ENCODE measurements around the gene MTRF1. TPM values are rescaled to one million over a fixed set of nuclear protein-coding genes. Genes with fewer than 3 reads are reported as not detected.

Gene MTRF1, protein sequence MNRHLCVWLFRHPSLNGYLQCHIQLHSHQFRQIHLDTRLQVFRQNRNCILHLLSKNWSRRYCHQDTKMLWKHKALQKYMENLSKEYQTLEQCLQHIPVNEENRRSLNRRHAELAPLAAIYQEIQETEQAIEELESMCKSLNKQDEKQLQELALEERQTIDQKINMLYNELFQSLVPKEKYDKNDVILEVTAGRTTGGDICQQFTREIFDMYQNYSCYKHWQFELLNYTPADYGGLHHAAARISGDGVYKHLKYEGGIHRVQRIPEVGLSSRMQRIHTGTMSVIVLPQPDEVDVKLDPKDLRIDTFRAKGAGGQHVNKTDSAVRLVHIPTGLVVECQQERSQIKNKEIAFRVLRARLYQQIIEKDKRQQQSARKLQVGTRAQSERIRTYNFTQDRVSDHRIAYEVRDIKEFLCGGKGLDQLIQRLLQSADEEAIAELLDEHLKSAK
- total RNA-seq = 10 to 100 TPM; 29.5 to 30.1 TPM
- polyA plus RNA-seq = 10 to 100 TPM in 1 of 2 donors, 1 to 10 TPM in 1; 5.3 to 16.0 TPM

DNA sequence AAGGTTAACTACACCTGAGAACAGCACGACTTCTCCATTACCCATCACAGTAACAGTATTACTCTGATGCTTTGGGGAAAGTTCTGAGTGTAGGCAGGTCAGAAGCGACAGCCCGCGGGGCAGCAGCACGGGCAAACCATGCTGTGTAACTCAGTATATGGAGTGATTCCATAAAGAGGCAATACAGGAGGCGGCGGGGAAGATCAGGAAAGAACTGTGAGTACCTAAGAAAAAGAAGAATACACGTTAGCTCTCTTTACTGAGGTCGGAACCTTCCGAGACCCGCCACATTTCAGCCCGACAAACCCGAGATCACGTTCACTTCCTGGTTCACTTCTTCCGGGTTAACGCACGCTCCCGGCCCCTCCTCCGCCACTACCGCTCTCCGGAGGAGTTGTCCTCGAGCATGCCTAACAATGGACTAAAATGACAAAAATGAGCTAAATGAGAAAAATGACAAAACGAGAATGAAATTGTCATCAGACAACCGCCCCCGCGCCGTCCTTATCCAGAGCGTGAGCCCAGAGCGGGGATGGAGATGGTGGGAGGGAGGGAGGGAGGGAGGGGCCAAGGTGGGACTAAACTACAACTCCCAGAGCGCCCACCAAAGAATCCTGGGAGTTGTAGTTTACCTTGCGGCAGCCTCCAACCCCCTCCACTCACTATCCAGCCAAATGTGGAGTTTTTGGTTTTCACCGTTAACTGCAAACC, at the start of gene MTRF1:
Gene MTRF1, minus strand, starts transcription at position 316 of the 711 bp plus-strand sequence. CDS start 2,669 bp downstream, outside the sequence.
- ChIA-PET CTCF (ENCODE audit: partially characterized antibody) (no interaction called here), POLR2A (ENCODE audit: partially characterized antibody) (interaction anchor here (0.7 to 2.1 kb wide), 14 partner anchors 9 to 1008 kb away, joined by 3 to 7 read pairs (median 4); partner anchors contain the start of genes AKAP11, KBTBD7 and WBP4)
- Histone ChIP-seq H3K36me3 (ENCODE audit: insufficient read depth, low read length) (no peaks in the 10 kb centered on the region), H3K27ac (ENCODE audit: low read depth, low read length) (peak within 1 kb of the TSS; percentile 67), H3K9me3 (ENCODE audit: control insufficient read depth in 1 of 2, low read length in 2 of 2) (peaks cover 0 to 3% of the 10 kb centered on the region in 2 donors), H3K4me3 (ENCODE audit: low read length in 2 of 2) (peak within 1 kb of the TSS; percentile 80 to 82), H3K27me3 (ENCODE audit: insufficient read depth, low read length) (no peaks in the 10 kb centered on the region), H3K4me1 (ENCODE audit: insufficient read depth, low read length) (peaks cover 19% of the 10 kb centered on the region)
- Mint-ChIP-seq H3K4me1 (peaks cover 13 to 18% (median 15%) of the 10 kb centered on the region in 4 donors), H3K4me3 (peak within 1 kb of the TSS; percentile 94 to 99 (median 98)), H3K27me3 (no peaks in the 10 kb centered on the region), H3K9me3 (peaks cover 0 to 6% (median 3%) of the 10 kb centered on the region in 8 donors), H3K27ac (peak within 1 kb of the TSS; percentile 88 to 99 (median 98)), H3K36me3 (peaks cover 12 to 32% of the 10 kb centered on the region in 2 donors)
- intact Hi-C loops (cut with micrococcal nuclease) = loop anchor here (1.0 to 10.0 kb wide), 9 partner anchors 48 to 1011 kb away; partner anchors contain the start of genes AKAP11, DGKH, KBTBD6 and KBTBD7
- peak; percentile 86 to 89 (median 87) for DNase-seq

DNA sequence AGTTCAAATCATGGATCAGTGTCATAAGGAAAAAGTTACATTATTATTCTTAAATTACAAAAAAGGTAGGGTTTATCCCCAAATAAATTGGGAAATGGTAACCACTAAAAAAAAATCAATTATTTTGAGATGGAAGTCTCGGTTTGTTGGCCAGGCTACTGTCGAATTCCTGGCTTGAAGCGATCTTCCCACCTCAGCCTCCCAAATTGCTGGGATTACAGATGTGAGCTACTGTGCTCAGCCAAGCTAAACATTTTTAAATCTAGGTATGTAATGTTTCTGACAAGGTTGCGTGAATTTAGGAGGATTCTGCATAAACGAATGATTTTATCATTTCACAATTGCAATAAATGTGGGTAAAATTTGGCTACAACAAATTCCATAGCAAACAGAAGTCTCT, 49.7 kb upstream of the MTRF1 start:
- Mint-ChIP-seq H3K4me3 (peak overlapping the region; percentile 49 to 96 (median 72)), H3K27me3 (no peaks in the 10 kb centered on the region), H3K36me3 (peaks cover 7 to 22% of the 10 kb centered on the region in 2 donors), H3K27ac (peak overlapping the region in 1 of 7 donors; percentile 19), H3K4me1 (peaks cover 33 to 65% (median 50%) of the 10 kb centered on the region in 4 donors), H3K9me3 (peaks cover 0 to 2% (median 0%) of the 10 kb centered on the region in 8 donors)
- H3K27ac ChIP-seq (ENCODE audit: low read depth, low read length) = no peak overlapping the region
- no peaks in the 10 kb centered on the region for H3K27me3 ChIP-seq (ENCODE audit: insufficient read depth, low read length)
- intact Hi-C loops (cut with micrococcal nuclease) = loop anchor here (5.0 kb wide), 4 partner anchors 44 to 734 kb away; partner anchors contain the start of genes DGKH, KBTBD6 and WBP4
- no peak for DNase-seq
- CTCF ChIA-PET (ENCODE audit: partially characterized antibody) = interaction anchor here (0.9 kb wide), 1 partner anchor 355 kb away, joined by 3 read pairs; no protein-coding TSS in a partner anchor
- no peaks in the 10 kb centered on the region for H3K9me3 ChIP-seq (ENCODE audit: control insufficient read depth in 1 of 2, low read length in 2 of 2)
- peak overlapping the region in 1 of 2 donors; percentile 9 for H3K4me3 ChIP-seq (ENCODE audit: low read length in 2 of 2)
- H3K4me1 ChIP-seq (ENCODE audit: insufficient read depth, low read length) = peaks cover 51% of the 10 kb centered on the region
- no peaks in the 10 kb centered on the region for H3K36me3 ChIP-seq (ENCODE audit: insufficient read depth, low read length)
- POLR2A ChIA-PET (ENCODE audit: partially characterized antibody) = interaction anchor here (1.0 to 1.6 kb wide), 2 partner anchors 15 to 50 kb away, joined by 4 to 6 read pairs; partner anchors contain the start of gene MTRF1

DNA sequence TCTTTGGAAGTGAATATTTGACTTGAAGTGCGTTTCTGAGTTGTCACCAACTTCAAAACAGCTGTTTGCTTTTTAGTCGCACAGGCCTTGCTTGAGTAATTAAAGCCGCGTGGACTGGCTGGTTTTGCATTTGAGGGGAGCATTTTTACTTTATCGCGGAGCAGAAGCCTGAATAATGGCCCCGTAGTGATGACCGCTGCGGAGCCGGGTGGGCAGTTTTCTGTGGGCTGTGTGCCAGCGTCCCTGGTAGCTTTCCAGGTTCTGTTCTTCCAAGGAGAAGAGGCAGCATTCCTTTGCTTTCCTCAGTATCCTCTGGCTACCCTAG, 48.8 kb upstream of the MTRF1 start:
- no peaks in the 10 kb centered on the region for H3K9me3 ChIP-seq (ENCODE audit: control insufficient read depth in 1 of 2, low read length in 2 of 2)
- ChIA-PET POLR2A (ENCODE audit: partially characterized antibody) (interaction anchor here (1.6 kb wide), 1 partner anchor 49 kb away, joined by 6 read pairs; the partner anchor contains the start of gene MTRF1), CTCF (ENCODE audit: partially characterized antibody) (interaction anchor here (0.8 to 0.9 kb wide), 3 partner anchors 21 to 356 kb away, joined by 3 to 4 read pairs (median 3); no protein-coding TSS in a partner anchor)
- H3K4me1 ChIP-seq (ENCODE audit: insufficient read depth, low read length) = peaks cover 45% of the 10 kb centered on the region
- Mint-ChIP-seq H3K27ac (peak overlapping the region; percentile 91 to 96 (median 96)), H3K27me3 (no peaks in the 10 kb centered on the region), H3K4me3 (peak overlapping the region; percentile 94 to 97 (median 96)), H3K36me3 (peaks cover 4 to 18% of the 10 kb centered on the region in 2 donors), H3K9me3 (peaks cover 0 to 2% (median 0%) of the 10 kb centered on the region in 8 donors), H3K4me1 (peaks cover 26 to 55% (median 44%) of the 10 kb centered on the region in 4 donors)
- H3K36me3 ChIP-seq (ENCODE audit: insufficient read depth, low read length) = no peaks in the 10 kb centered on the region
- H3K4me3 ChIP-seq (ENCODE audit: low read length in 2 of 2) = peak overlapping the region; percentile 9 to 94
- DNase-seq = peak in 1 of 5 donors; percentile 33
- peak overlapping the region; percentile 83 for H3K27ac ChIP-seq (ENCODE audit: low read depth, low read length)
- H3K27me3 ChIP-seq (ENCODE audit: insufficient read depth, low read length) = no peaks in the 10 kb centered on the region
- intact Hi-C loops (cut with micrococcal nuclease) = loop anchor here (5.0 kb wide), 4 partner anchors 45 to 735 kb away; partner anchors contain the start of genes DGKH, KBTBD6 and WBP4

DNA sequence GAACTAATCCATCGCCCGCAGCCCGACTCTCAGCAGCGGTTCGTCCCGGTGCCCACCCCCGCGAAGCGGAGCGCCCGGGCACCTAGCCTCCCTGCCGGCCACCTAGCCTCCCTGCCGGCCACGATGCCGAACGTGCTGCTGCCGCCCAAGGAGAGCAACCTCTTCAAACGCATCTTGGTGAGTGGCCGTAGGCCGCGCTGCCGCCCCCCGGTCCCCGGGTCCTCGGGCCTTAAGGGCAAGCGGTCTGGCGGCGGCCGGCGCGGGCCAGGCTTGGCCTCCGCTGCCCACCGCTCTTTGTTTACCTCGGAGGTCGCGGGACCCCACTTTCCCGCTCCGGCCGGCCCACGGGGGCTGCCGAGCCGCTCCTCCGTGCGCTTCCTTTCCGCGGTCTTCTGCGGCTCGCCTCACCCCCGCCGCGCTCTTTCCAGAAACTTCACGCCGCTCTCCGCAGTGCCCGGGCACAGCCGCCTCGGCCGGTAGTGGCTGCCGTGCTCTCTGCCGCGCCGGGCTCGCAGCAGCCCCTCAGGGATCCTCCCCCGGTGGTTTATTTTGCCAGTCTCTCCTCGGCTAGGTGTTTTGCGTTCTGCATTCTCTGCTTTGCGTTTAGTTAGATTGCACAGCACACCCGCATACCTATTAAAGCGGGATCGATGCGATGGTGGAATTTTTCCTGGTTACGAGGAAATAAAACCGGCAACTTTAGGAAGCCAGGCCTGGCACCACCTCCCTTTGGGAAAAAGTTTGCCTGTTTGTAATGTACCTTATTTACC, 48.2 kb upstream of the MTRF1 start:
- intact Hi-C loops (cut with micrococcal nuclease) = loop anchor here (1.0 to 5.0 kb wide), 8 partner anchors 13 to 736 kb away; partner anchors contain the start of genes DGKH, KBTBD6, KBTBD7 and MTRF1
- Histone ChIP-seq H3K27me3 (ENCODE audit: insufficient read depth, low read length) (no peaks in the 10 kb centered on the region), H3K27ac (ENCODE audit: low read depth, low read length) (peak overlapping the region; percentile 83), H3K9me3 (ENCODE audit: control insufficient read depth in 1 of 2, low read length in 2 of 2) (no peaks in the 10 kb centered on the region), H3K36me3 (ENCODE audit: insufficient read depth, low read length) (no peaks in the 10 kb centered on the region), H3K4me1 (ENCODE audit: insufficient read depth, low read length) (peaks cover 45% of the 10 kb centered on the region), H3K4me3 (ENCODE audit: low read length in 2 of 2) (peak overlapping the region; percentile 85 to 94)
- H3K9me3 Mint-ChIP-seq = peaks cover 0 to 2% (median 0%) of the 10 kb centered on the region in 8 donors
- POLR2A ChIA-PET (ENCODE audit: partially characterized antibody) = interaction anchor here (1.1 to 1.6 kb wide), 2 partner anchors 49 to 145 kb away, joined by 6 read pairs; partner anchors contain the start of gene MTRF1
- peaks cover 0 to 13% of the 10 kb centered on the region in 2 donors for H3K36me3 Mint-ChIP-seq
- H3K27me3 Mint-ChIP-seq = no peaks in the 10 kb centered on the region
- H3K27ac Mint-ChIP-seq = peak overlapping the region; percentile 94 to 96 (median 96)
- peak overlapping the region; percentile 94 to 97 (median 96) for H3K4me3 Mint-ChIP-seq
- CTCF ChIA-PET (ENCODE audit: partially characterized antibody) = no interaction called here
- peak; percentile 47 to 60 (median 56) for DNase-seq
- H3K4me1 Mint-ChIP-seq = peaks cover 22 to 50% (median 39%) of the 10 kb centered on the region in 4 donors

DNA sequence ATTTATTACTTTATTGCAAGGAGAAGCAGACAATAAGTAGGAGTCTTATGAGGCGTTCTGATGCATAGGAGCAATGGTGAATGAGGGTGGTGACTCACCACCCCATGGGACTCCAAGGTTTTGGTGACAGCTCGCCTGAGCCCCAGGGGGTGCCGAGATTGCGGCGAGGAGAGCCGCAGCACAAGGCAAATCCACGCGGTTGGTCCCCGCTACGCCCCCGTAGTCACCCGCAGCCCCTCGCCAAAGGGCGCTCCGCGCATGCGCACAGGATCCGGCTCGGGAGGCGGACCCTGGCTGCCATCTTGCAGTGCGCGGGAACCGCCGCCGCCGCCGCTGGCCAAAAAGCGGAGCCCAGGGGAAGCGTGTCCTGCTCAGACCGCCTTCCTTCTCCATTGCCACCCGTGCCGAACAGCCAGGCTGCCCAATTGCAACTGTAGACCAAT, 47.6 kb upstream of the MTRF1 start, which contains the start of gene NAA16:
Gene NAA16, plus strand, starts transcription at position 305 of the 443 bp plus-strand sequence. CDS start 262 bp downstream, outside the sequence.
- DNase-seq = peak; percentile 92 to 94 (median 93)
- Mint-ChIP-seq H3K4me3 (peak within 1 kb of the TSS; percentile 94 to 97 (median 96)), H3K36me3 (peaks cover 0 to 13% of the 10 kb centered on the region in 2 donors), H3K27ac (peak within 1 kb of the TSS; percentile 94 to 96 (median 96)), H3K4me1 (peaks cover 22 to 46% (median 35%) of the 10 kb centered on the region in 4 donors), H3K27me3 (no peaks in the 10 kb centered on the region), H3K9me3 (peaks cover 0 to 2% (median 0%) of the 10 kb centered on the region in 8 donors)
- no peaks in the 10 kb centered on the region for H3K9me3 ChIP-seq (ENCODE audit: control insufficient read depth in 1 of 2, low read length in 2 of 2)
- H3K4me1 ChIP-seq (ENCODE audit: insufficient read depth, low read length) = peaks cover 44% of the 10 kb centered on the region
- POLR2A ChIA-PET (ENCODE audit: partially characterized antibody) = interaction anchor here (1.1 kb wide), 1 partner anchor 146 kb away, joined by 6 read pairs; no protein-coding TSS in a partner anchor
- no peaks in the 10 kb centered on the region for H3K36me3 ChIP-seq (ENCODE audit: insufficient read depth, low read length)
- peak within 1 kb of the TSS; percentile 83 for H3K27ac ChIP-seq (ENCODE audit: low read depth, low read length)
- intact Hi-C loops (cut with micrococcal nuclease) = loop anchor here (1.0 to 5.0 kb wide), 8 partner anchors 14 to 736 kb away; partner anchors contain the start of genes DGKH, KBTBD6, KBTBD7 and MTRF1
- H3K4me3 ChIP-seq (ENCODE audit: low read length in 2 of 2) = peak within 1 kb of the TSS; percentile 85 to 94
- CTCF ChIA-PET (ENCODE audit: partially characterized antibody) = no interaction called here
- no peaks in the 10 kb centered on the region for H3K27me3 ChIP-seq (ENCODE audit: insufficient read depth, low read length)

Measured in CD4-positive, alpha-beta memory T cell (primary cell).